AG08395 (cell line): ENCODE results near the gene ALG14.
"Not testable (repeated sequence)": the region's sequence is repeated elsewhere in the genome, so short reads cannot be mapped to it uniquely, and the experiment has no call there.

ENCODE experiments used
- DNase-seq: peaks from one replicate; pipeline ENCODE4 v3.0.0; 2012; ENCODE audit warnings: mixed read lengths, low spot score

The ALG14 gene

GRCh38 chr1:95086949-95087533, 14.3 kb upstream of the ALG14 start:
- peak; percentile 92 for DNase-seq

GRCh38 chr1:95085376-95085775, 12.6 kb upstream of the ALG14 start:
- DNase-seq = no peak

- peak; percentile 20 for DNase-seq
These were observed 11.8 kb upstream of the ALG14 start for GRCh38 chr1:95084317-95085176.

- no peak for DNase-seq
These were observed 8.1 kb upstream of the ALG14 start for GRCh38 chr1:95080879-95081278.

GRCh38 chr1:95080446-95080845, 7.7 kb upstream of the ALG14 start:
- no peak for DNase-seq

- DNase-seq = no peak
These were observed 3.3 kb upstream of the ALG14 start for GRCh38 chr1:95076034-95076433.

- no peak for DNase-seq
These were observed 695 bp upstream of the ALG14 start for GRCh38 chr1:95073446-95073845.

- DNase-seq = no peak
These were observed 634 bp downstream of the ALG14 start for GRCh38 chr1:95072117-95072516.

- no peak for DNase-seq
These were observed 1.2 kb downstream of the ALG14 start for GRCh38 chr1:95071539-95071938.

- no peak for DNase-seq
These were observed 3.0 kb downstream of the ALG14 start for GRCh38 chr1:95069710-95070093.

- no peak for DNase-seq
These were observed 3.6 kb downstream of the ALG14 start for GRCh38 chr1:95068956-95069709.

- DNase-seq = no peak
These were observed 5.2 kb downstream of the ALG14 start for GRCh38 chr1:95067568-95067967.

GRCh38 chr1:95067062-95067461, 5.7 kb downstream of the ALG14 start:
- no peak for DNase-seq

GRCh38 chr1:95061445-95062006, 11.2 kb downstream of the ALG14 start:
- DNase-seq = no peak

GRCh38 chr1:95058974-95059373, 13.8 kb downstream of the ALG14 start:
- no peak for DNase-seq

- DNase-seq = no peak
These were observed 15.4 kb downstream of the ALG14 start for GRCh38 chr1:95057351-95057750.

- DNase-seq = no peak
These were observed 22.8 kb downstream of the ALG14 start for GRCh38 chr1:95049935-95050334.

- no peak for DNase-seq
These were observed 24.4 kb downstream of the ALG14 start for GRCh38 chr1:95048317-95048716.

- DNase-seq = not testable (repeated sequence)
These were observed 25.1 kb downstream of the ALG14 start for GRCh38 chr1:95047624-95048023.

GRCh38 chr1:95046359-95046758, 26.4 kb downstream of the ALG14 start:
- DNase-seq = no peak

GRCh38 chr1:95043141-95043980, 29.4 kb downstream of the ALG14 start:
- peak; percentile 87 for DNase-seq

- no peak for DNase-seq
These were observed 30.5 kb downstream of the ALG14 start for GRCh38 chr1:95042286-95042685.
